Vagina (tissue), 2 donors: ENCODE results near the gene DAP3. TPM values are rescaled to one million over a fixed set of nuclear protein-coding genes. Genes with fewer than 3 reads are reported as not detected.
"Not testable (repeated sequence)": the region's sequence is repeated elsewhere in the genome, so short reads cannot be mapped to it uniquely, and the experiment has no call there.

ENCODE experiments used
- DNase-seq, 2 donors: peaks; one replicate each; pipeline ENCODE4 v3.0.0-alpha.2; 2017; ENCODE audit errors: extremely low spot score in 2 of 2
- H3K27ac ChIP-seq: fragments of 200-600 bp; sonication (generic); one replicate; pipeline ENCODE4 v1.5.1; 2019
- H3K27me3 ChIP-seq: fragments of 200-600 bp; sonication (generic); one replicate; pipeline ENCODE4 v1.5.1; 2019
- H3K36me3 ChIP-seq, 2 donors: fragments of 200-600 bp; sonication (generic); one replicate each; pipeline ENCODE4 v1.5.1; 2017 to 2019
- H3K4me1 ChIP-seq: fragments of 200-600 bp; sonication (generic); one replicate; pipeline ENCODE4 v1.5.1; 2019
- H3K4me3 ChIP-seq, 2 donors: fragments of 200-600 bp; sonication (generic); 1 replicate in 1 of 2; 2 replicates in 1 of 2; pipeline ENCODE4 v1.5.1; 2016 to 2019
- H3K9me3 ChIP-seq: fragments of 200-600 bp; sonication (generic); one replicate; pipeline ENCODE4 v1.5.1; 2019
- POLR2A ChIP-seq, 2 donors: fragments of 450-650 bp; IDR thresholded peaks; one replicate each; pipeline ENCODE4 v1.6.1; 2017; ENCODE audit warnings: antibody characterized with exemption in 2 of 2, mild to moderate bottlenecking in 2 of 2, moderate library complexity in 2 of 2
- POLR2AphosphoS5 ChIP-seq, 2 donors: sonication (generic); formaldehyde crosslinking; IDR thresholded peaks; one replicate each; pipeline ENCODE4 v1.9.0; 2017; ENCODE audit warnings: antibody characterized with exemption in 2 of 2, mild to moderate bottlenecking in 2 of 2, low read depth in 1 of 2; ENCODE audit not compliant: insufficient read depth in 1 of 2
- intact Hi-C: fragments of 100-400 bp; cut with DNase I; formaldehyde crosslinking; loops from one replicate; pipeline ENCODE4 v1.15.1; 2023
- total RNA-seq: library from RNA; depleted of rRNA; stranded (reverse); fragments of >200 nt; gene quantifications from one replicate; pipeline ENCODE4 v1.2.3, GENCODE V29; 2016
- TF ChIP-seq, protein P1 (sequence below), 3 experiments: fragments of 450-650 bp in 2 of 3; fragments of 200-600 bp in 1 of 3; sonication (generic) in 1 of 3; IDR thresholded peaks; one replicate each; pipeline ENCODE4 v1.5.1; 2017 to 2019; ENCODE audit warnings: antibody characterized with exemption in 3 of 3, mild to moderate bottlenecking in 2 of 3, moderate library complexity in 2 of 3

The DAP3 gene
- total RNA-seq, 1 donor from 2014 or later: 129 TPM

DNA sequence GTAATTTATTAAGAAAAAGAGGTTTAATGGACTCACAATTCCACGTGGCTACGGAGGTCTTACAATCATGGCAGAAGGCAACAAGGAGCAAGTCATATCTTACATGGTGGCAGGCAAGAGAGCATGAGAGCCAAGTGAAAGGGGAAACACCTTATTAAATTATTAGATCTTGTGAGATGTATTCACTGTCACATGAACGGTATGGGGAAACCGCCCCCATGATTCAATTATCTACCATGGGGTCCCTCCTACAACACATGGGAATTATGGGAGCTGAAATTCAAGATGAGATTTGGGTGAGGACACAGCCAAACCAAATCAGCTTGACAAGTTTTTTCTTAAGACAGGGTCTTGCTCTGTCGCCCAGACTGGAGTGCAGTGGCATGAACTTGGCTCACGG is 14.3 kb downstream of the DAP3 start:
- TF ChIP-seq POLR2AphosphoS5 (IDR thresholded peaks at IDR 0.05; ENCODE audit: insufficient read depth in 1 of 2, low read depth in 1 of 2): no peak
- no peak for TF ChIP-seq POLR2A (IDR thresholded peaks at IDR 0.05)
- TF ChIP-seq, protein P1, sequence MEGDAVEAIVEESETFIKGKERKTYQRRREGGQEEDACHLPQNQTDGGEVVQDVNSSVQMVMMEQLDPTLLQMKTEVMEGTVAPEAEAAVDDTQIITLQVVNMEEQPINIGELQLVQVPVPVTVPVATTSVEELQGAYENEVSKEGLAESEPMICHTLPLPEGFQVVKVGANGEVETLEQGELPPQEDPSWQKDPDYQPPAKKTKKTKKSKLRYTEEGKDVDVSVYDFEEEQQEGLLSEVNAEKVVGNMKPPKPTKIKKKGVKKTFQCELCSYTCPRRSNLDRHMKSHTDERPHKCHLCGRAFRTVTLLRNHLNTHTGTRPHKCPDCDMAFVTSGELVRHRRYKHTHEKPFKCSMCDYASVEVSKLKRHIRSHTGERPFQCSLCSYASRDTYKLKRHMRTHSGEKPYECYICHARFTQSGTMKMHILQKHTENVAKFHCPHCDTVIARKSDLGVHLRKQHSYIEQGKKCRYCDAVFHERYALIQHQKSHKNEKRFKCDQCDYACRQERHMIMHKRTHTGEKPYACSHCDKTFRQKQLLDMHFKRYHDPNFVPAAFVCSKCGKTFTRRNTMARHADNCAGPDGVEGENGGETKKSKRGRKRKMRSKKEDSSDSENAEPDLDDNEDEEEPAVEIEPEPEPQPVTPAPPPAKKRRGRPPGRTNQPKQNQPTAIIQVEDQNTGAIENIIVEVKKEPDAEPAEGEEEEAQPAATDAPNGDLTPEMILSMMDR (IDR thresholded peaks at IDR 0.05): no peak
- H3K9me3 ChIP-seq: no peaks in the 10 kb centered on the region
- H3K36me3 ChIP-seq: no peaks in the 10 kb centered on the region
- no peaks in the 10 kb centered on the region for H3K27me3 ChIP-seq
- DNase-seq: no peak
- H3K4me1 ChIP-seq: no peaks in the 10 kb centered on the region
- no peak overlapping the region for H3K27ac ChIP-seq
- intact Hi-C loops: no loop called here
- no peak overlapping the region for H3K4me3 ChIP-seq

DNA sequence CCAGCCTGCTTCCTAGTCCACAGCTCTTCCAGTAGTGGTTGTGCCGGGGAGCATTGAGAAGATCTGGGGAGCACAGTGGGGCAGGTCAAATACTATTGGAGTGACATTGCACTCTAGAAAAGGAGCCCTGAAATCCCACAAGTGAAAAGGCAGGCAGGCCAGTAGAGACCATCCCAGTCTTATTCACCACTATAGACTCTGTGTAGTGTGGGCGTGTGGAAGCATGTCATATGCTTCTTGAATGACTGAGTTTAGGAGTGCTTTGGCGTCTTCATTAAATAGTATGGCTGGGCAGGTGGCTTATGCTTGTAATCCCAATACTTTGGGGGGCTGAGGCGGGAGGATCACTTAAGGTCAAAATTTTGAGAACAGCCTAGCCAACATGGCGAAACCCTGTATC is 15.5 kb downstream of the DAP3 start:
- H3K27me3 ChIP-seq, H3K4me3 ChIP-seq, intact Hi-C loops: not testable (repeated sequence)

DNA sequence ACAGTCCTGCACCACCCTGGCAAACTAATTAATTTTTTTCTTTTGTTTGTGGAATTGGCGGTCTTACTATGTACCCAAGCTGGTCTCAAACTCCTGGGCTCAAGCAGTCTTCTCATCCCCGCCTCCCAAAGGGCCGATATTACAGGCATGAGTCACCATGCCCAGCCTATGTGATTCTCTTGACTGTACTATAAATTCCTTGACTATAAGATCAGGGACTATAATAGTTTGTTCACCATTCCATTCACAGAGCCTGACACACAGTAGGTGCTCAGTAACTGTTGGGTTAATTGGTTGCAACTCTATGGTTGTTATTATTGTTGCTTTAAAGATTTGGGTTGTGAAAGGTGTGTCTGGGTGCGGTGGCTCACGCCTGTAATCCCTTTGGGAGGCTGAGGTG is 17.2 kb downstream of the DAP3 start:
- Histone ChIP-seq H3K9me3 (no peaks in the 10 kb centered on the region), H3K4me3 (no peak overlapping the region), H3K4me1 (no peaks in the 10 kb centered on the region), H3K27ac (no peak overlapping the region), H3K36me3 (no peaks in the 10 kb centered on the region), H3K27me3 (no peaks in the 10 kb centered on the region)
- intact Hi-C loops: no loop called here
- no peak for DNase-seq
- TF ChIP-seq, protein P1 (IDR thresholded peaks at IDR 0.05): no peak
- no peak for TF ChIP-seq POLR2A (IDR thresholded peaks at IDR 0.05)
- no peak for TF ChIP-seq POLR2AphosphoS5 (IDR thresholded peaks at IDR 0.05; ENCODE audit: insufficient read depth in 1 of 2, low read depth in 1 of 2)

More for the DNA sequence above, 15.5 kb downstream of the DAP3 start:
- H3K9me3 ChIP-seq, H3K36me3 ChIP-seq, H3K4me1 ChIP-seq, DNase-seq, H3K27ac ChIP-seq: not testable (repeated sequence)

DNA sequence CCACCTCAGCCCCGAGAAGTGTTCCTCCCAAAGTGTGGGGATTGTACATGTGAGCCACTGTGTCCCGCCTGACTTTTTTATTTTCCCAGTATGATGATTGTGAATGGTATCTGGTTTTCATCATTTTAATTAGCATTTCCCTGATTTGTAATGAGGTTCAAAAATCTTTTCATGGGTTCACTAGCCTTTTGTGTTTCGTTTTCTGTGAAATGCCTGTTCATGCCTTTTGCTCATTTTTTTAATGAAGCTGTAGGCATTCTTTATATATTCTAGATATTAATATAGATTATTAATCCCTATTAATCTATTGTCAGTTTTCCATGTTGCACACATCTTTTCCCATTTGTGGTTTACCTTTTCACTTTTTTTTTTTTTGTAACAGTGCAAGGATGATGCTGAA is 20.5 kb downstream of the DAP3 start:
- Histone ChIP-seq H3K36me3 (no peaks in the 10 kb centered on the region), H3K27me3 (no peaks in the 10 kb centered on the region), H3K9me3 (no peaks in the 10 kb centered on the region), H3K4me1 (no peaks in the 10 kb centered on the region), H3K27ac (no peak overlapping the region), H3K4me3 (no peak overlapping the region)
- intact Hi-C loops: no loop called here
- DNase-seq: no peak
- TF ChIP-seq, protein P1 (IDR thresholded peaks at IDR 0.05): no peak
- TF ChIP-seq POLR2AphosphoS5 (IDR thresholded peaks at IDR 0.05; ENCODE audit: insufficient read depth in 1 of 2, low read depth in 1 of 2): no peak
- TF ChIP-seq POLR2A (IDR thresholded peaks at IDR 0.05): no peak

DNA sequence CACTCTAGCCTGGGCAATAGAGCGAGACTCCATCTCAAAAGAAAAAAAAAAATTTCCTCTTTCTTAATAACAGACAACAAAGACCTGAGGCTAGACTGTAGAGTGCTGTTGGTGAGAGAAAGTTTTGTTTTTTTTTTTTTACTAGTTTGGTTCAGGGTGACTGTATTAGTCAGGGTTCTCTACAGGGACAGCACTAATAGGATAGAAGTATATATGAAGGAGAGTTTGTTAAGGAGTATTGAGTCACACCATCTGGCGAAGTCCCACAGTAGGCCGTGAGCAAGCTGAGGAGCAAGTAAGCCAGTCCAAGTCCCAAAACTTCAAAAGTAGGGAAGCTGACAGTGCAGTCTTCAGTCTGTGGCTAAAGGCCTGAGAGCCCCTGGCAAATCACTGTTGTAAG is 22.6 kb downstream of the DAP3 start:
- DNase-seq, H3K9me3 ChIP-seq, H3K36me3 ChIP-seq, H3K4me3 ChIP-seq, H3K27ac ChIP-seq, H3K27me3 ChIP-seq, intact Hi-C loops, H3K4me1 ChIP-seq: not testable (repeated sequence)

DNA sequence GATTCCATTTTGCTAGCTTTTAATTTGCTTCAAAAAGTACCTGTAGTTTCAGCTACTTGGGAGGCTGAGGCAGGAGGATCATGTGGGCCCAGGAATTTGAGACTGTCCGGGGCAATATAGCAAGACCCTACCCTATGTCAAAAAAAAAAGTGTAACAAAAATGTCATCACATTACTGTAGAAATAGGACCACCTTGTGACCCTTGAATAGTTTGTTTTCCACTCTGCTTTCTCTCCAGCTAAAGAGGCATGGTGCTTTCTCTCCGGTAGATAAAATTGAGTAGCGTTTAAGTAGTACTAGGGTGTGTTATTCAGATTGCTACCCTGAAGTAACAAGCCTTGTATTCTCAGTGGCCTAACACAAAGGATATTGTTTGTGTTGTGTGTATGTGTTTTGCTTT is 23.7 kb downstream of the DAP3 start:
- H3K27ac ChIP-seq, H3K4me1 ChIP-seq, intact Hi-C loops, H3K9me3 ChIP-seq, H3K27me3 ChIP-seq, H3K36me3 ChIP-seq, DNase-seq, H3K4me3 ChIP-seq: not testable (repeated sequence)

DNA sequence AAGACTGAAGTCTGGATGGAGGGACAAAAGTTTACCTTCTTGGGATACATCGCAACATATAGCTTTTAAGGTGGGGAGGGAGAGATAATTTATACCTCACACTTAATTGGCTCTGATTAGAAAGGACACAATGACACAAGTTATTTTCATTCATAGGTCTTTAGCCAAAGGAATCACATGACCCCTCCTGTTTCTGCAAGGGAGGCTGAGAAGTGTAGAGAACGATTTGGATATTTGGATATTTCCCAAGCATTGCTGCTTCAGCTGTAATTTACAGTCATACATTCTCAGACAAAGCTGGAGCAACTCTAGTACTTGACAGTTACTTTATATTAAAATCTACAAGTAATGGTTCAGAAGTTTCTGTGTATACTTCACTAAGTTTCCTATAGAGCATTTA is 24.2 kb downstream of the DAP3 start:
- intact Hi-C loops: no loop called here
- H3K9me3 ChIP-seq: no peaks in the 10 kb centered on the region
- DNase-seq: no peak
- no peaks in the 10 kb centered on the region for H3K36me3 ChIP-seq
- H3K27ac ChIP-seq: no peak overlapping the region
- TF ChIP-seq, protein P1 (IDR thresholded peaks at IDR 0.05): no peak
- TF ChIP-seq POLR2AphosphoS5 (IDR thresholded peaks at IDR 0.05; ENCODE audit: insufficient read depth in 1 of 2, low read depth in 1 of 2) (no peak), POLR2A (IDR thresholded peaks at IDR 0.05) (no peak)
- H3K4me1 ChIP-seq: no peaks in the 10 kb centered on the region
- H3K27me3 ChIP-seq: no peaks in the 10 kb centered on the region
- H3K4me3 ChIP-seq: no peak overlapping the region

DNA sequence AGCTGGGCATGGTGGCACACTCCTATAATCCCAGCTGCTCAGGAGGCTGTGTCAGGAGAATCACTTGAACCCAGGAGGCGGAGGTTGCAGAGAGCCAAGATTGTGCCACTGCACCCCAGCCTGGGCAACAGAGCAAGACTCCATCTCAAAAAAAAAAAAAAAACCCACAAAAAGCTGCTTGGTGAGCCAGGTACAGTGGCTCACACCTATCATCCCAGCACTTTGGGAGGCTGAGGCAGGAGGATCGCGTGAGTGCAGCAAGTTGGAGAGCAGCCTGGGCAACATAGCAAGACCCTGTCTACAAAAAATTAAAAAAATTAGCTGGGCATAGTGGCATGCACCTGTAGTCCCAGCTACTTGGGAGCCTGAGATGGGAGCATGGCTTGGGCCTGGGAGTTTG is 26.2 kb downstream of the DAP3 start:
- H3K27ac ChIP-seq, H3K9me3 ChIP-seq, intact Hi-C loops, H3K4me3 ChIP-seq, H3K27me3 ChIP-seq, H3K36me3 ChIP-seq, DNase-seq, H3K4me1 ChIP-seq: not testable (repeated sequence)
